ENCODE measurements around the gene PTGER2.

PTGER2 gene

GRCh38 chr14:52304248-52304904, 9.7 kb upstream of the PTGER2 start:
- TF ChIP-seq SIN3A (IDR thresholded peaks at IDR 0.05; ENCODE audit: borderline replicate concordance, insufficient read depth, low read length) (no peak), REST (IDR thresholded peaks at IDR 0.05; ENCODE audit: insufficient read depth in 1 of 2, low read depth in 2 of 2, low read length in 2 of 2) (no peak), POLR2AphosphoS5 (IDR thresholded peaks at IDR 0.05; ENCODE audit: low read depth, low read length) (no peak), TAF1 (IDR thresholded peaks at IDR 0.05; ENCODE audit: borderline replicate concordance, insufficient read depth, low read length) (no peak), FOXP2 (optimal IDR thresholded peaks at IDR 0.05; ENCODE audit: borderline replicate concordance, extremely low read depth, extremely low read length, insufficient read depth) (no peak)

GRCh38 chr14:52305014-52305413, 9.1 kb upstream of the PTGER2 start:
- TF ChIP-seq TAF1 (IDR thresholded peaks at IDR 0.05; ENCODE audit: borderline replicate concordance, insufficient read depth, low read length), result no peak
- no peak for TF ChIP-seq SIN3A (IDR thresholded peaks at IDR 0.05; ENCODE audit: borderline replicate concordance, insufficient read depth, low read length)
- TF ChIP-seq FOXP2 (optimal IDR thresholded peaks at IDR 0.05; ENCODE audit: borderline replicate concordance, extremely low read depth, extremely low read length, insufficient read depth), result no peak
- TF ChIP-seq POLR2AphosphoS5 (IDR thresholded peaks at IDR 0.05; ENCODE audit: low read depth, low read length), result no peak
- TF ChIP-seq REST (IDR thresholded peaks at IDR 0.05; ENCODE audit: insufficient read depth in 1 of 2, low read depth in 2 of 2, low read length in 2 of 2), result no peak

- TF ChIP-seq TAF1 (IDR thresholded peaks at IDR 0.05; ENCODE audit: borderline replicate concordance, insufficient read depth, low read length) (no peak), REST (IDR thresholded peaks at IDR 0.05; ENCODE audit: insufficient read depth in 1 of 2, low read depth in 2 of 2, low read length in 2 of 2) (no peak), POLR2AphosphoS5 (IDR thresholded peaks at IDR 0.05; ENCODE audit: low read depth, low read length) (no peak), FOXP2 (optimal IDR thresholded peaks at IDR 0.05; ENCODE audit: borderline replicate concordance, extremely low read depth, extremely low read length, insufficient read depth) (no peak), SIN3A (IDR thresholded peaks at IDR 0.05; ENCODE audit: borderline replicate concordance, insufficient read depth, low read length) (no peak)
Measured at GRCh38 chr14:52307376-52307775, 6.7 kb upstream of the PTGER2 start.

GRCh38 chr14:52307905-52308304, 6.2 kb upstream of the PTGER2 start:
- TF ChIP-seq FOXP2 (optimal IDR thresholded peaks at IDR 0.05; ENCODE audit: borderline replicate concordance, extremely low read depth, extremely low read length, insufficient read depth), result no peak
- no peak for TF ChIP-seq TAF1 (IDR thresholded peaks at IDR 0.05; ENCODE audit: borderline replicate concordance, insufficient read depth, low read length)
- TF ChIP-seq SIN3A (IDR thresholded peaks at IDR 0.05; ENCODE audit: borderline replicate concordance, insufficient read depth, low read length), result no peak
- no peak for TF ChIP-seq REST (IDR thresholded peaks at IDR 0.05; ENCODE audit: insufficient read depth in 1 of 2, low read depth in 2 of 2, low read length in 2 of 2)
- TF ChIP-seq POLR2AphosphoS5 (IDR thresholded peaks at IDR 0.05; ENCODE audit: low read depth, low read length), result no peak

Data from PFSK-1 (cell line).